ENCODE results near the gene BBS9. TPM values are rescaled to one million over a fixed set of nuclear protein-coding genes. Genes with fewer than 3 reads are reported as not detected.
A peak's percentile ranks its signal among the peaks of the same experiment; 100 is the strongest.

Gene BBS9
- total RNA-seq, 1 donor from 2014 or later = 19.6 TPM

DNA sequence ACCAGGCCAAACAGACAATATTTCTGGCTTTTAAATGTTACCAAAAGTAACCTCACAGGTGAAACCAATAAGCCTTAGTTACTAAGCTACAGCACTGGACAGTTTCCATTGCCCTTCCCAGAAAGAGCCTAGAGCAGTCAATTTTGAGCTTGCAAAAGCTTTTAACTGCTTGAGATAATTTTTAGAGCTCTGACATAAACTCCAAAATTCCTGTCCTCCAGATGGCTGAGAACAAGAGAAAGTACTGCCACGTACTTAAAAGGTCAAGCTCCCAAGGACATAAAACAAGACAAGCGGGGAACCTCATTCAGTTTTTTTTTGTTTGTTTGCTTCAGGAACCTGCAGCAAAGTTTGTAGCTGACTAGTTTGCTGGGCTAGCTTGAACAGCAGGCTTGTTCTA lies 54.1 kb downstream of the BBS9 start:
- Histone ChIP-seq H3K27me3 (no peaks in the 10 kb centered on the region), H3K4me3 (no peak overlapping the region), H3K4me1 (no peaks in the 10 kb centered on the region), H3K9me3 (no peaks in the 10 kb centered on the region), H3K36me3 (no peaks in the 10 kb centered on the region), H3K27ac (no peak overlapping the region)
- TF ChIP-seq, protein P1, sequence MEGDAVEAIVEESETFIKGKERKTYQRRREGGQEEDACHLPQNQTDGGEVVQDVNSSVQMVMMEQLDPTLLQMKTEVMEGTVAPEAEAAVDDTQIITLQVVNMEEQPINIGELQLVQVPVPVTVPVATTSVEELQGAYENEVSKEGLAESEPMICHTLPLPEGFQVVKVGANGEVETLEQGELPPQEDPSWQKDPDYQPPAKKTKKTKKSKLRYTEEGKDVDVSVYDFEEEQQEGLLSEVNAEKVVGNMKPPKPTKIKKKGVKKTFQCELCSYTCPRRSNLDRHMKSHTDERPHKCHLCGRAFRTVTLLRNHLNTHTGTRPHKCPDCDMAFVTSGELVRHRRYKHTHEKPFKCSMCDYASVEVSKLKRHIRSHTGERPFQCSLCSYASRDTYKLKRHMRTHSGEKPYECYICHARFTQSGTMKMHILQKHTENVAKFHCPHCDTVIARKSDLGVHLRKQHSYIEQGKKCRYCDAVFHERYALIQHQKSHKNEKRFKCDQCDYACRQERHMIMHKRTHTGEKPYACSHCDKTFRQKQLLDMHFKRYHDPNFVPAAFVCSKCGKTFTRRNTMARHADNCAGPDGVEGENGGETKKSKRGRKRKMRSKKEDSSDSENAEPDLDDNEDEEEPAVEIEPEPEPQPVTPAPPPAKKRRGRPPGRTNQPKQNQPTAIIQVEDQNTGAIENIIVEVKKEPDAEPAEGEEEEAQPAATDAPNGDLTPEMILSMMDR (IDR thresholded peaks at IDR 0.05) = no peak
- intact Hi-C loops (cut with DNase I) = no loop called here
- DNase-seq (no peak), ATAC-seq (no peak)

DNA sequence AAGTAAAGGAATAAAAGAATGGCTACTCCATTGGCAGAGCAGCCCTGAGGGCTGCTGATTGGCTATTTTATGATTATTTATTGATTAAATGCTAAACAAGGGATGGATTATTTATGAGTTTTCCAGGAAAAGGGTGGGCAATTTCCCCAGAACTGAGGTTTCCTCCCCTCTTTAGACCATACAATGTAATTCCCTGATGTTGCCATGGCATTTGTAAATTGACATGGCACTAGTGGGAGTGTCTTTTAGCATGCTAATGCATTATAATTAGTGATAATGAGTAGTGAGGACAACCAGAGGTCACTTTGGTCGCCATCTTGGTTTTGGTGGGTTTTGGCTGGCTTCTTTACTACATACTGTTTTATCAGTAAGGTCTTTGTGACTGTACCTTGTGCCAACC lies 55.5 kb downstream of the BBS9 start:
- ATAC-seq (no peak), DNase-seq (no peak)
- intact Hi-C loops (cut with DNase I) = no loop called here
- Histone ChIP-seq H3K9me3 (no peaks in the 10 kb centered on the region), H3K4me1 (no peaks in the 10 kb centered on the region), H3K4me3 (no peak overlapping the region), H3K27ac (no peak overlapping the region), H3K36me3 (no peaks in the 10 kb centered on the region), H3K27me3 (no peaks in the 10 kb centered on the region)
- TF ChIP-seq, protein P1 (IDR thresholded peaks at IDR 0.05) = no peak

DNA sequence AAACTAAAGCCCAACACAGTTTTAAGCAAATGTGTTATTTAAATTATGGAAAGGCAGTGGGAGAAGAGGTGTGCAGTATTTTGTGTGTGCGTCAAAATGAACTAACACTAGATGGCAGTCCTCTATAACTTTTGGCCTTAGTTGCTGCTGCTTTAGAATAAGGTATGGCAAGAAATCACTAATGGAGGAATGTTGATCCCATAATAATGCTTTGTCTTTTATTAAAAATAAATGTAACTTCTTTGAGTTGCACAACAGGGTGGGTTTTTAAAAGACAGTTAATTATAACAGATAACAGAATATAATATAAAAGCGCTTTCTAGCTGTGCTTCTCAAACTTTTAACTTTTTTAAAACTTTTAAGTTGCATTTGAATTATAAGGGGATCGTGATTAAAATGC lies 56.4 kb downstream of the BBS9 start:
- DNase-seq (no peak), ATAC-seq (peak; percentile 67)
- no peaks in the 10 kb centered on the region for H3K4me1 ChIP-seq
- intact Hi-C loops (cut with DNase I) = no loop called here
- H3K4me3 ChIP-seq = no peak overlapping the region
- TF ChIP-seq, protein P1 (IDR thresholded peaks at IDR 0.05) = peak; percentile 55
- H3K27me3 ChIP-seq = no peaks in the 10 kb centered on the region
- H3K9me3 ChIP-seq = no peaks in the 10 kb centered on the region
- no peaks in the 10 kb centered on the region for H3K36me3 ChIP-seq
- no peak overlapping the region for H3K27ac ChIP-seq

DNA sequence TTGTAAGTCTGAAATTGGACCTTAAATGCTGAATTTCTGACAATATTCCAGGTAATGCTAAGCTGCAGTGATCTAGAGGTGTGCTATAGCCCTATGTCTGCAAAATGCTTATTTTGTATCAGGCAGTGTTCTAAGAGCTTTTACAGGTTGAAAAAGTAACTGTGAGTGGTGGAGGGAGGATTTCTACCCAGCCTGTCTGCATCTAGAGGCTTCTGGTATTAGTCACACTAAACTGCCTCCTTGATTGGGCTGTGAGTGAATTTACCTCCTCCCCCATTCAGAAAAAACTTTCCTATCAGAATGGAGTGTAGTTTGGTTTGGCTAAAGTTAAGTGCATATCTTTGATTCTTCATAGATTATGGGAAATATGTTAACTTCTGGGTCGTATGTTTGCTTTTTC lies 56.8 kb downstream of the BBS9 start:
- TF ChIP-seq, protein P1 (IDR thresholded peaks at IDR 0.05) = no peak
- Histone ChIP-seq H3K27ac (no peak overlapping the region), H3K9me3 (no peaks in the 10 kb centered on the region), H3K36me3 (no peaks in the 10 kb centered on the region), H3K4me1 (peaks cover 2% of the 10 kb centered on the region), H3K4me3 (no peak overlapping the region), H3K27me3 (no peaks in the 10 kb centered on the region)
- ATAC-seq = no peak
- intact Hi-C loops (cut with DNase I) = no loop called here
- no peak for DNase-seq

DNA sequence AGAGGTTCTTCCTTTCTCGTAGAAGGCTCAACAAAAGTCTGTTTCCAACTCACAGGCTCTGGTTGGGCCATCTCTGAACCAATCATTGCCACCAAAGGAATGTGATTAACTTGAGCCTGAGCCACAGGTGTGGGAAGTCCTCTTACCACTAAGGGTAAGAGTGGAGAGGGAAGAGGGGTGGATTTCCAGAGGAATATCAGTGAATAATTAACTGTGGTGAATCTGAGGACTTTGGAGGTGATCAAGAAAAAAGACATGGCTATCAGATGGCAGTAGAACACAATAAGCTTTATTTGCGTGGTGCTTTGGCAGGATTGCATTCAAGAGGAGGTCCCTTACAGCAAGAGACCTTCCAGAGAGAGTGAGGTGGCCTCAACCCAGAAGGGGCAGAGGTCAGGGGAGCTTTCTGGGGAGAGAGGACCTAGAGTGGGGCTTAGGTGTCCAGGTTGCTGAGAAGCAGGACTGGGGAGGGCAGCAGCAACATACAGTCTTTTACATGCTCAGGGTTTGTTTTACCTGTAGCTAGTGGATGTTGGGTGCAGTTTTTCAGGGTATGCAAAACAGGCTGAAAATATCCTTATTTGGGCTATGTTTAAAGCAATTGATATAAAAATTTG lies 61.4 kb downstream of the BBS9 start:
- Histone ChIP-seq H3K4me1 (peaks cover 2% of the 10 kb centered on the region), H3K36me3 (no peaks in the 10 kb centered on the region), H3K27ac (no peak overlapping the region), H3K9me3 (no peaks in the 10 kb centered on the region), H3K27me3 (no peaks in the 10 kb centered on the region), H3K4me3 (no peak overlapping the region)
- intact Hi-C loops (cut with DNase I) = no loop called here
- TF ChIP-seq, protein P1 (IDR thresholded peaks at IDR 0.05) = no peak
- DNase-seq (no peak), ATAC-seq (no peak)

DNA sequence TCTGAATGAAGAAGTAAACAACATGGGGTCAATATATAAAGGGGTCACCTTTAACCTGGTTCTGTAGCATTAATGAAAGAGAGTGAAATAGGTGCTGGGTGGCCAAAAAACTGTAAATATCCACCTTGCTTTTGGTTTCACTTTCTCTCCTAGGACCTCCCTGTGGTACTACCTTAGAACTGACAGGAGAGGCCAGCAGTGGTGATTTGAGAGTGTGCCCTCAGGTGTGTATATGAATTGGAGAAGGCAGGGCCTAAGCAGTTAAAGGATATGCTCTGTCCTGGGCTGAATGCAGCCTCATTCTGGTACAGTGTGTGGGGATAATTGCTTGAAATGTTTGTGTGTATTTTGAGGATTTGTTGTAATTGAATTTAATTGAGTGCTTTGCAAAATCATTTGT lies 62.0 kb downstream of the BBS9 start:
- Histone ChIP-seq H3K36me3 (no peaks in the 10 kb centered on the region), H3K27me3 (no peaks in the 10 kb centered on the region), H3K4me1 (peaks cover 2% of the 10 kb centered on the region), H3K9me3 (no peaks in the 10 kb centered on the region), H3K27ac (no peak overlapping the region), H3K4me3 (no peak overlapping the region)
- no peak for DNase-seq
- peak; percentile 74 for ATAC-seq
- TF ChIP-seq, protein P1 (IDR thresholded peaks at IDR 0.05) = no peak
- intact Hi-C loops (cut with DNase I) = no loop called here
